ENCODE measurements around the gene CCNI. TPM values are rescaled to one million over a fixed set of nuclear protein-coding genes. Genes with fewer than 3 reads are reported as not detected.

CCNI gene
- total RNA-seq, 1 experiment from 2014 or later: 297 TPM

- Mint-ChIP-seq H3K36me3 (ENCODE audit: insufficient read depth, unreplicated experiment) (peaks cover 88% of the 10 kb centered on the region), H3K27ac (ENCODE audit: low read depth, unreplicated experiment) (no peak overlapping the region), H3K4me3 (ENCODE audit: unreplicated experiment) (no peak overlapping the region), H3K27me3 (ENCODE audit: insufficient read depth, unreplicated experiment) (no peaks in the 10 kb centered on the region), H3K4me1 (ENCODE audit: insufficient read depth, unreplicated experiment) (no peaks in the 10 kb centered on the region), H3K9me3 (ENCODE audit: unreplicated experiment) (no peaks in the 10 kb centered on the region)
- CTCF ChIA-PET: interaction anchor here (0.7 kb wide), 1 partner anchor 178 kb away, joined by 3 read pairs; no protein-coding TSS in a partner anchor
- intact Hi-C loops (cut with micrococcal nuclease): no loop called here
- DNase-seq (ENCODE audit: unreplicated experiment): no peak
- no TSS peak for BruUV-seq (replicated peaks)
- no peak for TF ChIP-seq CTCF (IDR thresholded peaks at IDR 0.05; ENCODE audit: unreplicated experiment)
- POLR2A ChIA-PET: no interaction called here
Measured at GRCh38 chr4:77026322-77026704, 49.5 kb downstream of the CCNI start.

- CTCF ChIA-PET: interaction anchor here (0.6 to 0.7 kb wide), 2 partner anchors 18 to 179 kb away, joined by 3 to 4 read pairs; no protein-coding TSS in a partner anchor
- BruUV-seq (replicated peaks): no TSS peak
- no peaks in the 10 kb centered on the region for H3K4me1 Mint-ChIP-seq (ENCODE audit: insufficient read depth, unreplicated experiment)
- no peak overlapping the region for H3K27ac Mint-ChIP-seq (ENCODE audit: low read depth, unreplicated experiment)
- no peaks in the 10 kb centered on the region for H3K27me3 Mint-ChIP-seq (ENCODE audit: insufficient read depth, unreplicated experiment)
- peaks cover 86% of the 10 kb centered on the region for H3K36me3 Mint-ChIP-seq (ENCODE audit: insufficient read depth, unreplicated experiment)
- H3K9me3 Mint-ChIP-seq (ENCODE audit: unreplicated experiment): no peaks in the 10 kb centered on the region
- no peak for TF ChIP-seq CTCF (IDR thresholded peaks at IDR 0.05; ENCODE audit: unreplicated experiment)
- DNase-seq (ENCODE audit: unreplicated experiment): no peak
- POLR2A ChIA-PET: no interaction called here
- intact Hi-C loops (cut with micrococcal nuclease): no loop called here
- H3K4me3 Mint-ChIP-seq (ENCODE audit: unreplicated experiment): no peak overlapping the region
Measured at GRCh38 chr4:77025643-77026321, 50.0 kb downstream of the CCNI start.

GRCh38 chr4:77023920-77024319 is 51.9 kb downstream of the CCNI start:
- intact Hi-C loops (cut with micrococcal nuclease): no loop called here
- POLR2A ChIA-PET: no interaction called here

More at GRCh38 chr4:77023920-77024319, 51.9 kb downstream of the CCNI start:
- Mint-ChIP-seq H3K36me3 (ENCODE audit: insufficient read depth, unreplicated experiment) (peaks cover 84% of the 10 kb centered on the region), H3K4me3 (ENCODE audit: unreplicated experiment) (no peak overlapping the region), H3K4me1 (ENCODE audit: insufficient read depth, unreplicated experiment) (no peaks in the 10 kb centered on the region), H3K27ac (ENCODE audit: low read depth, unreplicated experiment) (no peak overlapping the region), H3K27me3 (ENCODE audit: insufficient read depth, unreplicated experiment) (no peaks in the 10 kb centered on the region), H3K9me3 (ENCODE audit: unreplicated experiment) (no peaks in the 10 kb centered on the region)
- BruUV-seq (replicated peaks): no TSS peak
- no peak for DNase-seq (ENCODE audit: unreplicated experiment)
- CTCF ChIA-PET: no interaction called here
- no peak for TF ChIP-seq CTCF (IDR thresholded peaks at IDR 0.05; ENCODE audit: unreplicated experiment)
